Heart right ventricle (tissue), 16 donors: Measurements from ENCODE around the gene NOSIP. TPM values are rescaled to one million over a fixed set of nuclear protein-coding genes. Genes with fewer than 3 reads are reported as not detected.

Source experiments
- ATAC-seq, 8 donors: fragments of 200-7000 bp; cut with Tn5 transposase; one replicate each; pipeline ENCODE4 v1.9.1; 2020; ENCODE audit warnings: mild to moderate bottlenecking in 8 of 8, moderate library complexity in 8 of 8, moderate number of reproducible peaks in 1 of 8
- DNase-seq, 2 donors: peaks; one replicate each; pipeline ENCODE4 v3.0.0-alpha.2; 2020
- H3K27ac ChIP-seq, 10 donors: fragments of 200-600 bp; sonication (generic) in 2 of 10; one replicate each; pipeline versions ENCODE4 v1.5.0 to v1.8.0; 2020 to 2022; ENCODE audit warnings: mild to moderate bottlenecking in 3 of 10
- H3K27me3 ChIP-seq, 7 donors: fragments of 200-600 bp; one replicate each; pipeline ENCODE4 v1.8.0; 2021 to 2022; ENCODE audit warnings: mild to moderate bottlenecking in 2 of 7
- H3K36me3 ChIP-seq, 9 donors: fragments of 200-600 bp; sonication (generic) in 1 of 9; one replicate each; pipeline versions ENCODE4 v1.5.0 to v1.8.0; 2020 to 2022; ENCODE audit warnings: mild to moderate bottlenecking in 2 of 9
- H3K4me1 ChIP-seq, 9 donors: fragments of 200-600 bp; sonication (generic) in 1 of 9; one replicate each; pipeline versions ENCODE4 v1.5.0 to v1.8.0; 2020 to 2022; ENCODE audit warnings: mild to moderate bottlenecking in 4 of 9
- H3K4me3 ChIP-seq, 10 donors: fragments of 200-600 bp; sonication (generic) in 2 of 10; one replicate each; pipeline versions ENCODE4 v1.5.0 to v1.8.0; 2020 to 2022; ENCODE audit warnings: mild to moderate bottlenecking in 7 of 10, moderate library complexity in 2 of 10
- H3K9me3 ChIP-seq, 11 donors: fragments of 200-600 bp in 10 of 11; sonication (generic) in 2 of 11; one replicate each; pipeline versions ENCODE4 v1.5.0 to v1.8.0; 2013 to 2022; ENCODE audit warnings: mild to moderate bottlenecking in 2 of 11, control low read depth in 1 of 11, moderate library complexity in 1 of 11
- WGBS, 2 donors: extraction: QIAGEN DNeasy Blood & Tissue Kit; methylation state at CpG; one replicate each; pipeline ENCODE4 v1.1.7; 2013; ENCODE audit warnings: inconsistent platforms in 1 of 2; 5-methylcytosine and 5-hydroxymethylcytosine counted together
- intact Hi-C, 10 donors: fragments of 100-400 bp; cut with DNase I; formaldehyde crosslinking; loops; one replicate each; pipeline versions ENCODE4 v1.11.1 to v1.14.2; 2022
- polyA plus RNA-seq, 2 donors: library from polyadenylated mRNA; stranded (reverse); fragments of 200-250 nt; gene quantifications; one replicate each; pipeline ENCODE4 v1.2.3, GENCODE V29; 2013
- total RNA-seq, 10 donors: library from RNA; stranded (reverse); fragmentation: NEBNext Ultra II Directional in 3 of 10; extraction: Animal tissue kit (Norgen Biotek cat#: 25700) in 3 of 10; gene quantifications; one replicate each; pipeline versions ENCODE4 v1.2.1 to v1.2.4, GENCODE V29; 2021 to 2023
- TF ChIP-seq, protein P1 (sequence below), 9 donors: fragments of 200-600 bp; sonication (generic) in 2 of 9; IDR thresholded peaks; one replicate each; pipeline versions ENCODE4 v1.5.0 to v1.8.0; 2021 to 2022; ENCODE audit warnings: antibody characterized with exemption in 9 of 9, mild to moderate bottlenecking in 5 of 9, moderate library complexity in 1 of 9
- donor health status: Arrhythmogenic right ventricular cardiomyopathy.
- donor health status: ischemic (EF 13 %, LVEDD 7.1; RV severe dilation, severe dysfunction).
- donor health status: healthy with polysubstance abuse.
- donor health status: DM: no; HTN: yes; CAD: no.
- donor health status: DM: no; HTN: no; CAD: no.
- donor health status: ischemic (EF 25% LVEDD 6.9; RV normal size, moderate dysfunction).
- donor health status: ischemic (EF 25% LVEDD 5.7; RV mildly dilated, moderate dysfunction).
- donor health status: healthy.
- donor health status: DM: yes; HTN: yes; CAD: no.
- donor health status: Ischemic cardiomyopathy.
- donor health status: ischemic (EF 35%, LVEDD 5.7; RV mildly dilated, moderate dysfunction).
- donor health status: nonischemic (EF 11% LVEDD 7.7; RV severe dilation, severe dysfunction).
- donor health status: DM: yes; HTN: yes; CAD: no.
- donor health status: PGD.
- donor health status: ischemic (EF 29% LVEDD 5.4; RV normal size, mild dysfunction).
- donor health status: nonischemic (EF 23%, LVEDD 6.1; RV moderate dilation, normal function).

The NOSIP gene
- total and polyA plus RNA-seq, 12 donors: 38.0 to 120 (median 46.6) TPM

DNA sequence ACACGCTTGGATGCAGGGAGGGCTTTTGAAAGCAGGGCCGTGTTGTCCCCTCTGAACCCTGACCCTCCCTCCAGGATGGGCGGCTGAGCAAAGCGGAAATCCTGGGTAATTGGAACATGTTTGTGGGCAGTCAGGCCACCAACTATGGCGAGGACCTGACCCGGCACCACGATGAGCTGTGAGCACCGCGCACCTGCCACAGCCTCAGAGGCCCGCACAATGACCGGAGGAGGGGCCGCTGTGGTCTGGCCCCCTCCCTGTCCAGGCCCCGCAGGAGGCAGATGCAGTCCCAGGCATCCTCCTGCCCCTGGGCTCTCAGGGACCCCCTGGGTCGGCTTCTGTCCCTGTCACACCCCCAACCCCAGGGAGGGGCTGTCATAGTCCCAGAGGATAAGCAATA, 37.3 kb downstream of the NOSIP start:
- peak in 1 of 8 donors; percentile 15 for ATAC-seq
- H3K27me3 ChIP-seq: no peaks in the 10 kb centered on the region
- H3K4me3 ChIP-seq: no peak overlapping the region
- no peaks in the 10 kb centered on the region for H3K9me3 ChIP-seq
- WGBS, 2 donors: 90 to 93% methylated on average over 14 of the region's 14 CpGs
- peaks cover 0 to 55% (median 0%) of the 10 kb centered on the region in 9 donors for H3K36me3 ChIP-seq
- peaks cover 0 to 10% (median 0%) of the 10 kb centered on the region in 9 donors for H3K4me1 ChIP-seq
- DNase-seq: no peak
- TF ChIP-seq, protein P1, sequence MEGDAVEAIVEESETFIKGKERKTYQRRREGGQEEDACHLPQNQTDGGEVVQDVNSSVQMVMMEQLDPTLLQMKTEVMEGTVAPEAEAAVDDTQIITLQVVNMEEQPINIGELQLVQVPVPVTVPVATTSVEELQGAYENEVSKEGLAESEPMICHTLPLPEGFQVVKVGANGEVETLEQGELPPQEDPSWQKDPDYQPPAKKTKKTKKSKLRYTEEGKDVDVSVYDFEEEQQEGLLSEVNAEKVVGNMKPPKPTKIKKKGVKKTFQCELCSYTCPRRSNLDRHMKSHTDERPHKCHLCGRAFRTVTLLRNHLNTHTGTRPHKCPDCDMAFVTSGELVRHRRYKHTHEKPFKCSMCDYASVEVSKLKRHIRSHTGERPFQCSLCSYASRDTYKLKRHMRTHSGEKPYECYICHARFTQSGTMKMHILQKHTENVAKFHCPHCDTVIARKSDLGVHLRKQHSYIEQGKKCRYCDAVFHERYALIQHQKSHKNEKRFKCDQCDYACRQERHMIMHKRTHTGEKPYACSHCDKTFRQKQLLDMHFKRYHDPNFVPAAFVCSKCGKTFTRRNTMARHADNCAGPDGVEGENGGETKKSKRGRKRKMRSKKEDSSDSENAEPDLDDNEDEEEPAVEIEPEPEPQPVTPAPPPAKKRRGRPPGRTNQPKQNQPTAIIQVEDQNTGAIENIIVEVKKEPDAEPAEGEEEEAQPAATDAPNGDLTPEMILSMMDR (IDR thresholded peaks at IDR 0.05): no peak
- H3K27ac ChIP-seq: no peak overlapping the region
- intact Hi-C loops: loop anchor here in 3 of 10 donors (2.0 to 10.0 kb wide), 3 partner anchors 36 to 148 kb away; partner anchors contain the start of gene FLT3LG (in 1 of the 3)

DNA sequence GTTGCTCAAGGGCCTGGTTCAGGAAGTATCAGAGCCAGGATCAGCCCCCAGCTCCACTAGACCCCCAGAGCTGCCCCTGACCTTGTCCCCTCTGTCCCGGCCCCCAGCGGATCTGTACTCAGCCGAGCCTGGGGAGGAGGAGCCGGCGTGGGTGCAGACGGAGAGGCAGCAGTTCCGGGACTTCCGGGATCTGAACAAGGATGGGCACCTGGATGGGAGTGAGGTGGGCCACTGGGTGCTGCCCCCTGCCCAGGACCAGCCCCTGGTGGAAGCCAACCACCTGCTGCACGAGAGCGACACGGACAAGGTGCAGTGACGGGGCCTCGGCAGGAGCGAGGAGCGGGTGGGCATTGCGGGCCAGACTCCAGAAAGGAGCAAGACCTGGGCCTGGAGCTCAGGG, 37.9 kb downstream of the NOSIP start:
- Histone ChIP-seq H3K4me1 (peaks cover 0 to 10% (median 0%) of the 10 kb centered on the region in 9 donors), H3K27ac (no peak overlapping the region), H3K9me3 (no peaks in the 10 kb centered on the region), H3K4me3 (no peak overlapping the region), H3K36me3 (peaks cover 0 to 61% (median 0%) of the 10 kb centered on the region in 9 donors), H3K27me3 (no peaks in the 10 kb centered on the region)
- ATAC-seq (no peak), DNase-seq (no peak)
- 89 to 96% methylated on average over 16 of the region's 16 CpGs for WGBS, 2 donors
- TF ChIP-seq, protein P1 (IDR thresholded peaks at IDR 0.05): no peak
- intact Hi-C loops: loop anchor here in 3 of 10 donors (2.0 to 10.0 kb wide), 3 partner anchors 35 to 148 kb away; partner anchors contain the start of gene FLT3LG (in 1 of the 3)

DNA sequence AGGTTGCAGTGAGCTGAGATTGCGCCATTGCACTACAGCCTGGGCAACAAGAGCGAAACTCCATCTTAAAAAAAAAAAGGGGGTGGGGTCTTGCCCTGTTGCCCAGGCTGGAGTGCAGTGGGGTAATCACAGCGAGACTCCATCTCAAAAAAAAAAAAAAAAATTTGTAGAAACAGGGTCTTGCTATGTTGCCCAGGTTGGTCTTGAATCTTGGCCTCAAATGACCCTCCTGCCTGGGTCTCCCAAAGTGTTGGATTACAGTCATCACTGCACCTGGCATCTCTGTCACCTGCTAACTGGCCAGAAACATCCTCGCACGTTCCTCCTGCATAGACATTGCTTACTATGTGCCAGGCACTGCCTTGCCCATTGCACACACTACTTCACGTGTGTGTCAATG, 38.4 kb downstream of the NOSIP start:
- ATAC-seq (no peak), DNase-seq (no peak)
- H3K4me1 ChIP-seq: peaks cover 0 to 12% (median 0%) of the 10 kb centered on the region in 9 donors
- 94% methylated on average over 6 of the region's 6 CpGs for WGBS, 2 donors
- H3K36me3 ChIP-seq: peaks cover 0 to 66% (median 0%) of the 10 kb centered on the region in 9 donors
- intact Hi-C loops: loop anchor here in 3 of 10 donors (2.0 to 10.0 kb wide), 3 partner anchors 35 to 147 kb away; partner anchors contain the start of gene FLT3LG (in 1 of the 3)
- no peaks in the 10 kb centered on the region for H3K27me3 ChIP-seq
- TF ChIP-seq, protein P1 (IDR thresholded peaks at IDR 0.05): no peak
- no peak overlapping the region for H3K4me3 ChIP-seq
- H3K9me3 ChIP-seq: no peaks in the 10 kb centered on the region
- no peak overlapping the region for H3K27ac ChIP-seq

DNA sequence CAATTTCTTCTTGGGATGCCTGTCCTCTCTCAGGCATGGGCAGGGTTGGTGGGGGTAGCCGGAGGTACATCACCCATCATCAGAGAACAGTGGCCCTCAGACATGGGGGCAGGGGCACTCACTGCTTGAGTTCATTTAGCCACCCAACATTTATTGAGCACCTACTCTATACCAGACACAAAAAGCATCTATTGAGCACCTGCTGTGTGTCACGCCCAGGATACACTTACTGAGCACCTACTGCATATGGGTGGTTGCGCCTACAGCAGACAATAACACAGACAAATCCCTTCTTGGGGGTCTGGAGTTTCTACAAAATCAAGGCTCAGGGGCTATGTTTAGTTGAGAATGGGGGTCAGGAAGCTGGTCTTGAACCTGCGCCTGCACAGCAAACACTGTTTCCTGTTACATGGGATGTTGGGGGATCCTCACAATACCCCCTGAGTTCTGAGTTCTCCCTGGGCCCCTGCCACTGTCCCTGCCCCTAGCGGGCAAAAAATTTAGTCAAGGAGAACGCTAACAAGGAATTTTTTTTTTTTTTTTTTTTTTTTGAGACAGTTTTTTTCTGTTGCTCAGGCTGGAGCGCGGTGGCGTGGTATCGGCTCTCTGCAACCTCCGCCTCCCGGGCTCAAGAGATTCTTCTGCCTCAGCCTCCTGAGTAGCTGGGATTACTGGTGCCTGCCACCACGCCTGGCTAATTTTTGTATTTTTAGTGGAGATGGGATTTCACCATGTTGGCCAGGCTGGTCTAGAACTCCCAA, 41.0 kb downstream of the NOSIP start:
- ATAC-seq: no peak

More for the DNA sequence above, 41.0 kb downstream of the NOSIP start:
- no peaks in the 10 kb centered on the region for H3K9me3 ChIP-seq
- no peaks in the 10 kb centered on the region for H3K27me3 ChIP-seq
- intact Hi-C loops: no loop called here
- no peak for DNase-seq
- TF ChIP-seq, protein P1 (IDR thresholded peaks at IDR 0.05): no peak
- 95 to 97% methylated on average over 13 of the region's 13 CpGs for WGBS, 2 donors
- H3K36me3 ChIP-seq: peaks cover 0 to 89% (median 0%) of the 10 kb centered on the region in 9 donors
- no peak overlapping the region for H3K4me3 ChIP-seq
- H3K4me1 ChIP-seq: peaks cover 0 to 13% (median 3%) of the 10 kb centered on the region in 9 donors
- no peak overlapping the region for H3K27ac ChIP-seq
